GM21619 (cell line): Measurements from ENCODE around the gene RNASE7.

Experiments used
- ATAC-seq: cut with Tn5 transposase; IDR thresholded peaks from one replicate; pipeline ENCODE4 v1.9.1; 2021; ENCODE audit not compliant: unreplicated experiment

Gene RNASE7

GRCh38 chr14:21084998-21085853 lies 43.1 kb downstream of the RNASE7 start:
- ATAC-seq: no peak

- no peak for ATAC-seq
Measured at GRCh38 chr14:21086908-21087293, 44.7 kb downstream of the RNASE7 start.

GRCh38 chr14:21087294-21088091 lies 45.3 kb downstream of the RNASE7 start:
- ATAC-seq: peak; percentile 50

GRCh38 chr14:21088687-21089086 lies 46.5 kb downstream of the RNASE7 start:
- ATAC-seq: no peak

GRCh38 chr14:21089271-21089670 lies 47.1 kb downstream of the RNASE7 start:
- no peak for ATAC-seq

- no peak for ATAC-seq
Measured at GRCh38 chr14:21089877-21090193, 47.7 kb downstream of the RNASE7 start.

GRCh38 chr14:21090194-21090939 lies 48.2 kb downstream of the RNASE7 start:
- ATAC-seq: no peak

GRCh38 chr14:21090940-21091663 lies 48.9 kb downstream of the RNASE7 start:
- no peak for ATAC-seq

GRCh38 chr14:21091821-21092272 lies 49.7 kb downstream of the RNASE7 start:
- no peak for ATAC-seq

GRCh38 chr14:21092273-21093011 lies 50.3 kb downstream of the RNASE7 start:
- peak; percentile 80 for ATAC-seq

- no peak for ATAC-seq
Measured at GRCh38 chr14:21093018-21093417, 50.9 kb downstream of the RNASE7 start.
